LoVo (cell line): ENCODE data around the gene NUDCD3.

Experiments used
- DNase-seq: peaks from one replicate; pipeline ENCODE4 v3.0.0-alpha.2; 2016; ENCODE audit warnings: low spot score

Gene NUDCD3

DNA sequence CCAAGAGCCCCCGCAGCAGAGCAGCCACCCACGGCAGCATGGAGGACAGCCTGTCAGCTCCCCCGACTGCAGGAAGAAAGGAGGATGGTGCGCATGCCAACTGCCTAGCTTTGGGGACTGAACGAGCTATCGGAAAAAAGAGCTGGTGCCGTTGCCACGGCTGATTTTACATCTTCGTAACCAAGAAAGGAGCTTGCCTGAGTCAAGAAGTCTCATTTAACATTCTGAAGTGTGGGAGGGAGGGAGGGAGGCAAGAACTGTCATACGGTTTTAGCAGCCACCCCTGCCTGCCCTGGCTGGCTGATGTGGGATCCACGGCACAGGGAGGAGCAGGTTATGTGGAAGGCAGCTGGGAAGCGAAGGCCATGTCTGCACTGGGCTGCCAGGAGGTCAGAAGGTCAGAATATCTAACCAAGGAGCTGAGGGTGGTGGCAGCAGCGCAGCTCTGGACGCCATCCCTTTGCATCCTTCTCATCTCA, 90.4 kb downstream of the NUDCD3 start:
- DNase-seq: no peak

DNA sequence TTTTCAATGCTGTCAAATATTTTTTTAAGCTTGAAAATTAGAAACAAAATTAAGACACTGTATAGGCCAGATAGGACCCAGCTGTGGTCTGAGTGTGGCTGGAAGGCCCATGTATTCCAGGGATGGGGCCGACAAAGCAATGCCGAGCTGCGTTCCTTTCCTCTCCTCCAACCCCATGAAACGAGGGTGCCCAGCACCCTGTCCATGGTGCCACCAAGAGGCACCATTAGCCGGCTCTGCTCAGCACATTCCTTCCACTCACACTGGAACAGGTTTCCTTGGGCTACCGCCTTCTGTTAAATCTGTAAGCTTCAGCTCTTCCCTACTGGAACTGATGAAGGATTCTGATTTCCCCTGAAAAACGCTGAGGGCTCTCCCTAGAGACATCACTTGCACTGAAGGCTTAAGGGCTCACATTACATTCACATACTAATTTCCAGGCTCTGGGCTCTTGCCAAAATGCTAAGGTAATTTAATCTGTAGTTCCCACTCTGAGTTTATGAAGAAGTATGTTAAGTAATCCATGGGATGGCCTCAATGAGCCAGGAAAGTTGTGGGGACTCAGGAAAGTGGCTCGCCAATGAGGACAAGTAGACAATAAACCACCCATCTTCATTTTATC, 91.4 kb downstream of the NUDCD3 start:
- DNase-seq: no peak

GRCh38 chr7:44398511-44398911, 91.9 kb downstream of the NUDCD3 start:
- no peak for DNase-seq

GRCh38 chr7:44396931-44397545, 93.4 kb downstream of the NUDCD3 start:
- DNase-seq: no peak

DNA sequence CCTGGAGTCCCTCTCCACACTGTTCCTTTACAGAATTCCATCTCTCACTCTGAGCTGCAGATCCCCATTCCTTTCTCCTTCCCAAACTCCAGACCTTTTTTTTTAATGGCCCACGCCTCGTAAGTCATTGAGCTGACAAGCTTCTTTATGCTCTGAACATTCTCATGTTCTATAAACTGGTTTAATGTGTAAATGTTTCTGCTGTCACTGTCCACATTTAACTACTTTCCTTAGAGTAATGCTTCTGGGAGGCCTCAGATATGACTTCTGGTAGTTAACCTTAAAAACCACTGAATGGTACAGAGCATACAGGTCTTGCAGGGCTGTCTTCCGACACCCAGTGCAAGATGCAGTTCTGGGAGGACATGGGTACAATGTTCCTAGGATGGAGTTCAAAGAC, 94.0 kb downstream of the NUDCD3 start:
- DNase-seq: no peak

DNA sequence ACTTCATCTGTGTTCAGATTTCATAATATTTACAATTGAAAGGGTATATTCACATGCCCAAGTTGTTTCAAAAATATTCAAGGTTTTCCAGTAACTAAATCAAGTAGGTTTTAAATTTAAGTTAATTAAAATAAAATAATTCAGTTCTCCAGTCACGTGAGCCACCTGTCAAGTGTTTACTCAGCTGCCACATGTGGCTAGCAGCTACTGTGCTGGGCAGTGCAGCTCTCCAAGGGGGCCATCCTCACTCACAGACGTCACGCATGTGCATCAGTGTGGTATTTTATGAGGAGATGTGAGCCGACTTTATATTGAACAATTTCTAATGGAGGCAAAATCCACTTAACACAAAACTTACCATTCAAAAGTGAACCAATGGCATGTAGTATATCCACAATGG, 95.4 kb downstream of the NUDCD3 start:
- no peak for DNase-seq

DNA sequence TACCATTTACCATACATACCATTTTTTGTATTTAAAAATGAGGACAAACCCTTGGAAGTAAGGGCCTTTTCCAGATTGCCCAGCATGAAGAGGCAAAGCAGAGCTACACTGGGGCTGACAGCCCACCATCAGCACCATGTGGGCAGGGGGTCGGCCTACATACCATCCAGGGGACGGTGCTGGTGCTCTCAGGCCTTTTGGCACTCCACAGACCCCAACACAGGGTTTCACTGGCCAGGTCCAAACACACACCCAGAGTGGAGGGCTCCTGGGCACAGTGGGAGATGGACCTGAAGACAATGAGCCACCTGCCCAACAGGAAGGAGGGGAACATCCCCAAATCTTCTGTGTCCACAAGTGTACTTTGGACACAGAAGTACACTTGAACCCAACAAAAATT, 95.8 kb downstream of the NUDCD3 start:
- no peak for DNase-seq

DNA sequence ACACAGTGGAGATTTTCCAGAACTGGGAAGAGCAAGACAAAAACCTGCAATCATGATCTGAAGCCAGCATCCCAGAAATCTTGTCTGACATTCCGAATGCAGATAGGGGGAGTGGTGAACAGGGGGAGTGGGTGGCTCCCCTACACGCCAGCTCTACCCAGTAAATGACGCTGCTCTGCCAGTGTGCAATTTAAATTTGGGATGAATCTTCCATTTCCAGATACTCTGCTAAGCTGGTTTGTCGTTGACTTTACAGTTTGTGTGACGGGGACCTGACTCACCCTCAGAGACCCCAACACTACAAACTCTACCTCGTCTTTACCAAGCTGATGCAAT, 96.4 kb downstream of the NUDCD3 start:
- DNase-seq: no peak

- DNase-seq: no peak
Observed at GRCh38 chr7:44393238-44394111, 97.0 kb downstream of the NUDCD3 start.

- DNase-seq: no peak
Observed at GRCh38 chr7:44392618-44393010, 97.8 kb downstream of the NUDCD3 start.

DNA sequence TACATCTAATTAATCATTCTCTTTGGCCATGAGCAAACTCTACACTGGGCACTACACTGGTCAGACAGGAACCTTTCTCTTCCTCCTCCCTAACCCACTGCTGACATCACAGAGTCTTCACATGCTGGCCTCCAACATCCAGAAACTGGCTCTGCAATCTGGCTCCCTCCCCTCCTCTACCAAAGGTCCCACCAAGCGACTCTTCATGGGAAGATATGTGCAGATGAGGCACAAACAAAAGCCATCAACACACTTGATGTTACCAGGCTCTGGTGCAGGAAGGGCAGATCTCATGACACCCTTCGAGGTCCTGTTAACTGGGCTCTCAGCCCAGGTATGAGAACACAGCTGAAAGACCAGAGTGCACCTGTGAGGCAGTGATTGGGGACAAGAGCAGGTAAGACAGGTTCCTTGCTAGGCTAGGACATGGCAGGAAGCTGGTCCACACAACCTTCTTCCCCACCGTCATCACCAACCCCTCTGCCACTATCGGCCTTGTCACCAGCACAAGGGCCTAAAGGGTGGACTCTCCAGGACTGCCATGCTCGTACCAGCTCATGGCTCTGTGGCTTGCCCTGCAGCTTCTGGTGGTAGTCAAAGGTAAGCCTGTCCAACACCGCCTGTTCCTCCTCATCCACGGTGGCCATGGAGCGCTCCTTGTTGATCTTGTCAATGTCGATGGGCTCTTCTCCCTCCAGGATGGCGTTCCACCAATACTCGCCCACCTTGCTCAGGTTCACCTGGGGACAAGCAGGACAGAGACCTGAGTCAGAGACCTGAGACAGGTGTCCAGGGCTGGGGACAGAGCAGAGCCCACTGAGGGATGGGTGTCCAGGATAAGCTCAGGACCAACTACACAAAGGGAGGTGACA, 98.5 kb downstream of the NUDCD3 start:
- DNase-seq: no peak

DNA sequence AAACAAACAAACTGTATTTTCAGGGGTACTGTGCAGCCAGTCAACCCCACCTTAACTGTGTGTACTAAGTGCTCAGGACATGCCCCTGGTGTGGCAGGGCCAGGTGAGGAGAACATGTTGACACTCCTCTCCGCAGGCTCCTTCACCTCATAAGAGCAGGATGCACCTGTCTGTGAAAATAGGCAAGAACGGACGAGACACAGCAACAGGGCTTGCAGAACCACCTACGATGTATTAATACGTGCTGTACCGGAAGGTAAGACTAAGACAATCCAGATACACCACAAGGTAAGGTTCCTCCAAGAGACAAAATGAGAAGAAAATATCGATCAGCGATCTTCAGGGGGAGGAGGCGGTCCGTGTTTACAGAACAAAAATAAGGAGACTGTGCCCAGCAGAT, 99.3 kb downstream of the NUDCD3 start:
- no peak for DNase-seq

GRCh38 chr7:44390701-44391100, 99.8 kb downstream of the NUDCD3 start:
- DNase-seq: no peak

DNA sequence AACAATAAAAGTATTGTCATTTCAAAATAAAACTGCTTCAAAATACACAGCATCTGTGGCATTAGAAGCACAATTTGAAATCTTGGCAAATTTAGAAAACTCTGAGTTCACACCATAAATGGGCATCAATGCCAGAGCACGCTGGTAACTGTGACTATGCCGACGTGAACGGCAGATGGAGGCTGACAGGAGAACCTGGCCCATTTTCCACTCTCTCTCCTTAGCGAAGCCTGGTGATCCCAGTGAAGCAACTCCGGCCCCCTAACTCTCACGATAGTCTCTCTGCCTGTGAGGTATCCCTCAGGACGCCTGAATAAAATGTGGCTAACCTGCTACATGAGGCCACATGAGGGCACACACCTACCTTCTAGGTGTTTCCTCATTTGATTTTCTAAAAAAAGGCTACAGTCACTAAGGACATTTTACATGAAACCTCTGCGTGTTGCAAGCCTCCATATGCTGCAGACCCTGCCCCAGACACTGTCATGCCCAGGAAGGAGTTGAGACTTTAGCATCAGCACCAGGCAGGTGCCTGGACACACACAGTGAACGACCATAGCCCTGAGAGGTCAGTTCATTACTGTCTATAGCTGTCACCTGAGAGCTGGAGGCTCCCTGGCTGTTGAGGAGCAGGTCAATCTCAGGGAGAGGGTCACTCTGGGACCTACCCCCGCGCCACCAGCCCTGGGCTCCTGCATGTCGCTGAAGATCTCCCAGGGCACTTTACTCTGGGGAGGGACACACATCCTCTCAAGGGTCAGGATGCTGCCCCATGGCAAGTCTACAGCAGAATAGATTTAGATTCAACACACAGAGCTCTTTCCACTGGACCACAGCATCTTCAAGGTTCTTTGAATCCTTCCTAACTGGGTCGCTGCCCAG, 102.1 kb downstream of the NUDCD3 start:
- DNase-seq: no peak

DNA sequence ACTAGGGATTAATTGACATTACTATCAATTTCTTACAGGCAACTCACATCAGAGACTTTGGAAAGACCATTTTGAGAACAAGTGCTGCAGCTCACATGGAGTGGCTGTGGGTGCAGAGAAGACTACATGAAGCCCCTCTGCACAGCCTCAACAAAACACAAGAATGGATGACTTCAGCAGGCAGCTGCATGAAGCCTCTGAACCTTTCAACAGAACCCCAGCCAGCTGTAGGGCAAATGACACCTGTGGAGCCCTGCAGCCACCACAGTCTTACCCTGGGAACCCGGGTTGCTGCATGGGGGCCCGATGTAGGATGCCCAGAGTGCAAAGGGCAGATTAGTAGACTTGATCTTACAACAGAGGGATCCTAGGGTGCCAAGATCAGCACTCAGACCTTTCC, 103.1 kb downstream of the NUDCD3 start:
- no peak for DNase-seq

- no peak for DNase-seq
Observed at GRCh38 chr7:44386139-44386913, 104.1 kb downstream of the NUDCD3 start.

DNA sequence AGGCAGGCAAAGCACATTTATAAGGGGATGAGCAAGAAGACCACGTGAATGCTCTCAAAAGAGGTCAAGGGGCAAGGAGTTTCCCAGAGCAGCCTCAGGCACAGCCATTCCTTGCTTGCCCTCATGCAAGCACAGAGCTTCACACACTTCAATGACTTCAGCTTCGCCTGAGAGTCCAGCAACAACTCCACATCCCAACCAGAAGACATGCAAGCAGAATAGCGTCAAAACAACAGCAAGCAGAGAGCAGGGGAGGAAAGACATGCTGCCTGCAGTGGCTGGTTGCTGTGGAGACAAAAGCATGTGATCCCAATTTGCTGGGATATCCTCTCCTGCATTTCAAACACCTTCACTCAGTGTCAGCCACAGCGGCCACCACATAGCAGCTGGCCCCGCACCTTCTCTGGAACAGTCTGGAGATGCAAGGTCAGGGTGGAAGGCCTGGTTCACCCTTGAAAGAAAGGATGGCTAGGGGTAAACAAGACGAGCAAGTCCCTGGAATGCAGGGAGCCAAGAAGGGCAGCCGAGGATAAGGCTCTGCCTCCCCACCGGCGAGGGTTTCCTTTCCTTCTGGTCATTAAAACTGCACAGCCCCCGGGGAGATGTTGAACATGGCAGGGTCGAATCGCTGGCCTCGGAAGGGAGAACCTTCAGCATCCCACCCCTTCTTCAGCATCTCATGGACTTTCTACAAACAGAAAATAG, 104.9 kb downstream of the NUDCD3 start:
- no peak for DNase-seq

DNA sequence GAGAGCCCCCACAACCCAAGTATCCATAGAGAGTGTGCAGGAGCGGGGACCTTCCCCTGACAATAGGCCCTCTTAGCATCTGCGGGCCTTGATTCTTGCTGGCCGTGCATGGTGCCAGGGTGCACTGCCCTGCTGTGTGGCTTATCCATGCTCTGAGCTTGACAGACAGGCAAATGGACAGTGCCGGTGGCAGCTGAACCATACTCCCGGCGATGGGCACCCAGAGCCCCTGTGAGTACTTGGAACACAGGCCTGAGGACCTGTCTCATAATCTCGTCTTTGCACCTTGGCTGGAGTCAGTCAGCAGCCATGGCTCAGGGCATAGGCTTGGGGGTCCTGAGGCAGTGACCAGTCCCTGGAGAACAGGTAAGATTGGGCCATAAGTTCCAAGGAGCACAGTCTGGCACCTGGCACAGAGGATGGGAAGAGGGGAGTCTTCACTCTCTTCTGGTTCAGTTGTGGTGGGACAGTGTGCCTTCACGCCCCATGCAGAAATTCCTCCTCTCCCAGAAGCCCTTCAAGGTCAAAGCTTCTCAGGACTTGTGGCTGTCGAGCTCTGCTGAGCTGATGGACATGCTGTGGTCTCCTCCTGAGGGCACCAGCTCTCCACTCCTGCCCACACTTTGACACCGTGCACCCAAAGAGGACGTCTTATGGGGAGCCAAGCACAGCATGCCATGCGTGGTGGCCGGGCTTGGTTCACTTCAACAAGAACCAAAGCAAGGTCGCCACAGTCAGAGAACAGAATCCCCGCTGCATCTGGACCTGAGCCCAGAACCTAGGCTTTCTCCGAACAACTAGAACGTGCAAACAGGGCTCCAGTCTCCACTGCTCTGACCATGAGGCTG, 105.6 kb downstream of the NUDCD3 start:
- DNase-seq: no peak

DNA sequence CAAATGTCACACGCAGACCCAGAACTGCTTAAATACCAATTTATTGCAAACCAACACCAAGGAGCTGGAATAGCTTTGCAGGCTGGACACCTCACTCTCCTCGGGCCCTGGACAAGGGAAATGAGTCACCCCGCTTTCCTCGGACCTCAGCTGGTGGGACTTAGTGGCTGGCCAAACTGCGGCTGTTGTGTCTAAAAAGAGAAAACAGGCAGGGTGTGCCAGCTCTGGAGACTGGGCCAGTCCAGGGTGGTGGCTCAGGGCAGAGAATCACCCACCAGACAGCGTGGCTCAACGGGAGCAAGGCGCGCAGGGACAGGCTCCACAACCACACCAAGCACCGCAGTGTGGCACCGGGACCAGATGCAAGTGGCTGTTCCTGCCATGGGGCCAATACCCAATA, 106.9 kb downstream of the NUDCD3 start:
- no peak for DNase-seq
